Measurements from ENCODE around the gene ANXA8.

The ANXA8 gene

GRCh38 chr10:47445720-47446119 lies 38.2 kb downstream of the ANXA8 start:
- ATAC-seq, result no peak

- ATAC-seq, result no peak
Measured at GRCh38 chr10:47444047-47444446, 39.9 kb downstream of the ANXA8 start.

- no peak for ATAC-seq
Measured at GRCh38 chr10:47443145-47443544, 40.8 kb downstream of the ANXA8 start.

- ATAC-seq, result no peak
Measured at GRCh38 chr10:47442351-47442750, 41.6 kb downstream of the ANXA8 start.

DNA sequence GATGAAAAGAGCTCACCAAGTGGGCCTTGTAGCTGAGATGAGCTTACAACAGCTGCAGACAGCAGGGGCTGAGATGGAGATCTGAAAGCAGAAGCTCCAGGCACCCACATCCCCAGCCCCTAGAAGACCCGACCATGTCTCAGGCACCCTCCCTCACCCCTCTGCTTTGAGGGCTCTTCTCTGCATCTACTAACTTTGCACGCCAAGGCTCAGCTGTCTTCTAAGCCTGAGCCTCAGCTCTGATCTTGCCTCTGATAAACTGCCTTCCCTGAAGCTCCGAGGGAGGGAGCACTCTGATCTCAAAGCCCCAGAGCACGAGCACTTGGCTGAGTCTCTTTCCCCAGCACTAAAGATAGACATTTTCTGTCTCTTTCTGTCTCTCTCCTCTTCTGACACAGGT lies 42.0 kb downstream of the ANXA8 start:
- no peak for ATAC-seq

DNA sequence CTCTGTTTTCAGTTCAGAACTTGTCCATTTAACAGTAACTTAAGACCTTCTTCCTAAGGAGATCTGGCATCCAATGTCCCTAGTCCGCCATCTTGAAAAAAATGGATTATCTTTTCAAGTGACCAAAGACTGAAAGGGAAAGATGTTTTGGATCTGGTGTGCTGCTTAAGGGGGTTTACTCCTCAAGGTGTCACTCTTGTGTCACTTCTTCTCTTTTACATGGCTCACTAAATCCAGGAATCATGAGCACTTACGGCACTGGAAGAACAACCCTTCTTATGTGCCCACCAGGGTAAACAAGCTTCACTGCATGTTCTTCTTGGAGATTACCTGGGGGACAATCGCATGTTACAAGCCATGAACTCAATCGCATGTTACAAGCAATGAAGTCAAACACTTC lies 43.7 kb downstream of the ANXA8 start:
- ATAC-seq, result no peak

GRCh38 chr10:47438857-47439474 lies 44.9 kb downstream of the ANXA8 start:
- ATAC-seq, result no peak

DNA sequence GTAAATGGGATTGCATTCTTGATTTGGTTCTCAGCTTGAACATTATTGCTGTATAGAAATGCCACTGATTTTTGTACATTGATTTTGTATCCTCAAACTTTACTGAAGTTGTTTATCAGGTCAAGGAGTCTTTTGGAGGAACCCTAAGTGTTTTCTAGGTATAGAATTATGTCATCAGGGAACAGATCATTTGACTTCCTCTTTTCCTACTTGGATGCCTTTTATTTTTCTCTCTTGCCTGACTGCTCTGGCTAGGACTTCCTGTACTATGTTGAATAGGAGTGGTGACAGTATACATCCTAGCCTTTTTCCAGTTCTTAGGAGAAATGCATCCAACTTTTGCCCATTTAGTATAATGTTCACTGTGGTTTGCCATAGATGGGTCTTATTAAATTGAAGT lies 48.8 kb downstream of the ANXA8 start:
- ATAC-seq, result no peak

DNA sequence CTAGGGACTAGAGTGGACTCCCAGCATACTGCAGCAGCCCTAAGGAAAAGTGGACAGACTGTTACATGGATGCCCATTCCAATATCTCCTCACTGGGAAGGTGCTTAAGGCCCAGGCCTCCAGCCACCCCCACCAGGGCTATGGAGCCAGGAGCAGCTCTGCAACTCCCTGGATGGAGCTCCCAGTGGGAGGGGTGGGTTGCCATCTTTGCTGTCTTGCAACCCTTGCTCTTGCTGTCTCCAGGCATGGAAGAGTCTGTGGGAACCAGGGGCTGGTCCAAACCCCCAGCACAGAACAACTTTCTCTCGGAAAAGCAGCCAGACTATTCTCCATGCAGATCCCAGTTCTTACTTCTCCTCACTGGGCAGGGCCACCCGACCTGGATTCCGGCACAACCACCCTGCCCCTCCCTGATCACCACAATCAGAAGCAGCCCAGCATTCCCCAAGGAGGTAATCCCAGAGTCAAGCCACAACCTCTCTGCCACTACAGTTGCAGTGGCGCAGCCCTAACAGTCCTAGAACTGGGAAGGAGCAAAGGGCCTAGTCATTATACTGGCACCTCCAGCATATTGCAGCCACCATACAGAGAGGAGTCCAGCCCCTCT lies 58.0 kb downstream of the ANXA8 start:
- ATAC-seq, result no peak

DNA sequence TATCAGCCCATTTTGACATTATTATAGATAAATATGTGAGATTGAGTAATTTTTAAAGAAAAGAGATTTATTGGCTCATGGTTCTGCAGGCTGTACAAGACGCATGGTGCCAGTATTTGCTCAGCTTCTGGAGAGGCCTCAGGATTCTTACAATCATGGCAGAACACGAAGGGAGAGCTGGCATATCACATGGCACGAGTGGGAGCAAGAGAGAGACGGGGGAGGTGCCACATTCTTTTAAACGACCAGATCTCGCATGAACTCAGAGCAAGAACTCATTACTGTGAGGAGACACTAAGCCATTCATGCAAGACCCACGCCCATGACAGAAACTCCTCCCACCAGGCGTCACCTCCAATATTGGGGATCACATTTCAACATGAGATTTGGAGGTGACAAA lies 59.7 kb downstream of the ANXA8 start:
- ATAC-seq, result no peak

GRCh38 chr10:47423476-47423875 lies 60.4 kb downstream of the ANXA8 start:
- no peak for ATAC-seq

DNA sequence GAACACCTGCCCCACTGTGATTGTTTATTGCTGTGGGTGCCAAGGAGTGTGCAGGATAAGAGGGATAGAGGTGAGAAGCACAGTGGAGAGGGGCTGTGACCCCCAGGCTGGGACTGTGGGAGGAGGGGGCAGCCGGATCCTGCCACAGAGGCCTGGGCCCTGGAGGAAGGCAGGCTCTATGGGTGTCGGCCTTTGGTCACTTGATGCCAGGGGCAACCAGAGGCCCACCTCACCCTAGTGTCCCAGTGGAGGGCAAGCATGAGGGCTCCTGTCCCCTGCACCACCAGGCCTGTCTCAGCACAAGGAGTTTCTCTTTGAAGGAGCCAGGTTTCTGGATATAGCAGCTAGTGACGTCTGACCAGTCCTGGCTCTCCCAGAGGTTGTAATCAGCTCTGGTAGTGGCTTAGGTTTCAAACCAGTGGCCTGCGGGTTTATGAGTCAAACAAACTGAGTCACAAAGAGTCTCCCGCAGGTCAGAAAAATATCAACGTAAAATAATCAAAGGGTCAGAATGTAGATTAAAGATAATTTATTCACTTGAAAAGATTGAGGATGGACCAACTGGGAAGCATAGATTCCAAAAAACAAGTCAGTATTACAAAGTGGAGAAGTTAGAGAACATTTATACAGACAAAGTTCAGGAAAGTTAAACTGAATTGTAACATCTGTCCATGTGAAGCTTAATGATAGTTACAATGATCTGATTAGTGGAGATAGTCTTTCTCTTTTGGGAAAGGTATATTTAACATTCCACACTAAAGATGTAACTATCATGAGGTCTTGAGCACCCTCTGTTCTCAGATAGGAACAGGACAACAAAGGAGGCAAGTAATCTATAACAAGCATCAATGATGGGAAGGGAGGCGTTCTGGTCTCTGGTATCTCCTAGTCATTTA lies 62.6 kb downstream of the ANXA8 start:
- no peak for ATAC-seq

DNA sequence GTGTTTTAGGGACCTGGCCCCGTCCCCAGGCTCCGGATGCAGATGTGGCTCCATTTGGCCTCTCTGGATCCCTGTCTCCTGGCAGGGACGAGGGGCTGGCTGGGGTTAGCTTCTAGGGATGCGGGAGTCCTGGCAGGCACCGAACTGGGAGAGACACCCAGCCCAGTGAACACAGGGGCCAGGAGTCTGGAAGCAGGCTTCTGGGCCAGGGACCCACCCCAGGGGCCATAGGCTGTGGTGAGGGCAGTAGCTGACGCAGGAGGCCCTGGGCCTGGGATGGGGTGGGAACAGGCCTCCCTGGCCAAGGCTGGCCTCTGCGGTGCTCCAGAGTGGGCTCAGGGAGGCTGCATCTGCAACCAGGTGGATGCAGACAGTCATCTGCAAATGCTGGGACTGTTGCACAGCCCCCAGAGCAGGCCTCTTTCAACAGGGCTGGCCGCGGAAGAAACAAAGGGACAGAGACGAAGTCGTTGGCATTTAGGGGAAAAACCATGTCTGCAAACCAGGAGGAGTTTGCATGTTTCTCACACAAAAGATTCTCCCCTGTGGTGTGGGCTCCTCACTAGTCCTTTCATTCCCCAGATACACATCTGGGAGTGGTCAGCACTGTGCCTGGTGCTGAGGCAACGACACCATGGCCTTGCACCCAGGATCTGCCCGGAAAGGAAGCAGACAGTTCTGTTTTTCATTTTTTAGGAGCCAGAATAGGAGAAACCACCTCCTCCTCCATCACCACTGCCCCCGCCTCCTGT lies 63.4 kb downstream of the ANXA8 start:
- ATAC-seq, result no peak

DNA sequence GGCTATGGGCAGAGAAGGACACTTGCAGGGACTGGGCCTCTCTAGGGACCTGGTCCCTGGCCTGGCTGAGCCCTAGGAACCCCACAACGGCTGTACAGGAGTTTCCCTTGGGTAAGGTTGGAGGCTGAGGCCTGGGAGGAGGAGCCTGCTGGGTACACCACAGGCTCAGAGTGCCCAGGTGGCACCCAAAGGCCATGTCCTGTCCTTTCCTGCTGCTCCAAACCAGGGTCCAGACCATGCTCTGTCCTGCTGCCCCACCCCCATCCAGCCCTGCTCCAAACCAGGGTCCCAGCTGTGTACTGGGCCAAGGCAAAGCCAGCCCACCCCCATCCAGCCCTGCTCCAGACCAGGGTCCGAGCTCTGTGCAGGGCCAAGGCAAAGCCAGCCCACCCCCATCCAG lies 64.5 kb downstream of the ANXA8 start:
- no peak for ATAC-seq

DNA sequence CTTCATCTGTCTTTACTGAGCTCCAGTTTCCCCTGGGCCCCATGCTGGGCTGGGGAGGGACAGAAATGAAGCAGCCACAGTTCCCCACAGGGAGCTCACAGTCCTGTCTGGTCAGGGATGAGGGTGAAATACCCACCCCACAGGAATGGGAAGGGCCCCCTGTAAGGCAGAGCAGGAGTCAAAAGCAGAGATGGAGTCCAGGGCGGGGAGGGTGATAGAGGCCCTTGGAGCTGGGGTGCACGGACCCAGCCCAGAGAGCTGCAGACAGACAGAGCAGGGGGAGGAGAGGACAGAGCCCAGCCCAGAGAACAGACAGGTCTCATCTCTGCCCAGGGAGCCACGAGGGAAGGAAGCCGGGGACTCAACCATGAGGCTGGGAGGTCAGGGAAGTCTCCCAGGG lies 64.9 kb downstream of the ANXA8 start:
- no peak for ATAC-seq

DNA sequence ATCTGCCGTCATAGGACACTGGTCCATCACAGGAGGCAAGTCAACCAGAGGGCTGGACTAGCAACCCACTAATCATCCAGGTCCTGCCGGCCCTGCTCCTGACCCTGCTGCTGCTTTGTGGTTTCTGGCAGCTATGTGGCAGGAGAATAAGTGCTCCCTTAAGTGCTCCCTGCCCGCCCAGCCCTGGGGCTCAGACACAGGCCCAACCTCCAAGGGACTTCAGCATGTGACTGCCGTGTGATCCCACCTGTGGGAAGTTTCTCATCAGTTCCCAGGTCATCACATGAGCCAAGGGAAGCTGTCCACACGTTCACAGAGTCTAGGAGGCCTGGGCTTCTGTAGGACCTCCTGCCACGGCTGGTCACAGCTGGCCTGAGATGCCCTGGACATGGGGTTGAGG lies 65.6 kb downstream of the ANXA8 start:
- ATAC-seq, result no peak
